Measurements from ENCODE around the gene USP12. TPM values are rescaled to one million over a fixed set of nuclear protein-coding genes. Genes with fewer than 3 reads are reported as not detected.

Gene USP12
- total RNA-seq, 4 donors from 2014 or later: 23.0 to 30.9 (median 26.9) TPM

DNA sequence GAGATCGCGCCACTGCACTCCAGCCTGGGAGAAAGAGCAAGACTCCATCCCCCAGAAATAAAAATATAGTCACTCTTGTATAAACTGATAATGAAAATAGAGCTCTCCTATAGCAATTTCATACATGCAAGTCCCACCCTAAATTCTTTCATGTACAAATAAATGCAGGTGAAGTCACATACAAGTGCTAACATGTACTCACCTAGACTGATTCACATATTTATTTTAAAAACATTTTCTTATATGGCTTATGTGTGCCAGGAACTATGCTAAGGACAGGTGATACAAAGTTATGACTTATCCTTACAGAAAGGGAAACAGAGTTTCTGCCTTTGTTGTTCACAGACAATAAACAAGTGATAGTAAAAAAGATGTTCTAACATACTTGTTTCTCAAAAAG is 32.0 kb downstream of the USP12 start:
- DNase-seq (ENCODE audit: low spot score in 2 of 2): no peak
- intact Hi-C loops (cut with DNase I; ENCODE audit: low total_unique reads): no loop called here
- TF ChIP-seq POLR2A (IDR thresholded peaks at IDR 0.05): no peak
- TF ChIP-seq, protein P1, sequence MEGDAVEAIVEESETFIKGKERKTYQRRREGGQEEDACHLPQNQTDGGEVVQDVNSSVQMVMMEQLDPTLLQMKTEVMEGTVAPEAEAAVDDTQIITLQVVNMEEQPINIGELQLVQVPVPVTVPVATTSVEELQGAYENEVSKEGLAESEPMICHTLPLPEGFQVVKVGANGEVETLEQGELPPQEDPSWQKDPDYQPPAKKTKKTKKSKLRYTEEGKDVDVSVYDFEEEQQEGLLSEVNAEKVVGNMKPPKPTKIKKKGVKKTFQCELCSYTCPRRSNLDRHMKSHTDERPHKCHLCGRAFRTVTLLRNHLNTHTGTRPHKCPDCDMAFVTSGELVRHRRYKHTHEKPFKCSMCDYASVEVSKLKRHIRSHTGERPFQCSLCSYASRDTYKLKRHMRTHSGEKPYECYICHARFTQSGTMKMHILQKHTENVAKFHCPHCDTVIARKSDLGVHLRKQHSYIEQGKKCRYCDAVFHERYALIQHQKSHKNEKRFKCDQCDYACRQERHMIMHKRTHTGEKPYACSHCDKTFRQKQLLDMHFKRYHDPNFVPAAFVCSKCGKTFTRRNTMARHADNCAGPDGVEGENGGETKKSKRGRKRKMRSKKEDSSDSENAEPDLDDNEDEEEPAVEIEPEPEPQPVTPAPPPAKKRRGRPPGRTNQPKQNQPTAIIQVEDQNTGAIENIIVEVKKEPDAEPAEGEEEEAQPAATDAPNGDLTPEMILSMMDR (IDR thresholded peaks at IDR 0.05): no peak
- no peak overlapping the region for H3K4me3 ChIP-seq (ENCODE audit: low read depth, poor library complexity, severe bottlenecking)
- WGBS, 2 donors: 68 to 70% methylated on average over 2 of the region's 2 CpGs

DNA sequence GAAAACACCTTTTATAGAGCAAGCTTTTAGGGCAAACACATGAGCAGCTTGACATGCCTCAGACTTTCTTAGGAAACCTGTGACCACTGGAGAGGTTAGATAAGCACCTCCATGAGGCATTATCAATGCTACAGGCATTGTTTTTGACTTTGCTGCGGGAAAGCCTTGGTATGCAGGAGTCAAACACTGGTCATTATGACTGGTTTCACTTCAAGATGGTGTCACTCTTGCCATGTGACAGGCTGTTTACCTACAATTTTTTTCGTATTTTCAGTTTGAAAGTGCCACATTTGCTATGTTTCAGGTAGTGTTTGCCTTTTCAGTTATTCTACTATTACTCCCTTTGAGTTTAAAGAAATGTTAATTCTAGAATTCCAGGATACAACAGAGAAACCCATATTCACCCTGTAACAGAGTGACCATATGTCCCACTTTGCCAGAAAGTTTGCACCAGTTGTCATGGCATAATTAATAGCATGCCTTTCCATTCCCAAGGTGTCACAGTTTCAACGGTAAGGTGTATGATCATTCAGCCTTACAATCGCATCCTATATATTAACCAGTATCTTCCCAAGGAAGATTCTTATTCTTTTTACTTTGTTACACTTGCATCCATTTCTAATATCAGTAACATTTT is 33.0 kb downstream of the USP12 start:
- H3K4me3 ChIP-seq (ENCODE audit: low read depth, poor library complexity, severe bottlenecking): no peak overlapping the region
- no peak for DNase-seq (ENCODE audit: low spot score in 2 of 2)
- intact Hi-C loops (cut with DNase I; ENCODE audit: low total_unique reads): no loop called here
- no peak for TF ChIP-seq POLR2A (IDR thresholded peaks at IDR 0.05)
- TF ChIP-seq, protein P1 (IDR thresholded peaks at IDR 0.05): no peak
- WGBS, 2 donors: 91 to 92% methylated on average over 4 of the region's 4 CpGs

DNA sequence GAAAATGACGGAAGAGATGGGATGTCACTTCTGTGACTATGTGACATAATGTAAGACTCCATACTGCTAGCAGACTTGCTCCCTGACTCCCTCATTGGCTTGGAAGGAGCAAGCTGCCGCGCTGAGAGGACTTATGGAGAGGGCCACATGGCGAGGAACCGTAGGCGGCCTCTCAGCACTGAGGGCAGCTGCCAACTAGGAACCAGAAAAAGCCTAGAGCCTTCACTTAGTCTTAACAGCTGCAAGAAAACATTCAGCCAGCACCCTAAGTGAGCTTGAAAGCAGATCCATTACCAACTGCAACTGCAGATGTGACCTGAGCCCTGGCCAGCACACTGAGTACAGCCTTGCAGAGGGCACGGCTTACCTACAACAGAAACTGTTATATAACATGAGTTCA is 33.9 kb downstream of the USP12 start:
- no peak overlapping the region for H3K4me3 ChIP-seq (ENCODE audit: low read depth, poor library complexity, severe bottlenecking)
- intact Hi-C loops (cut with DNase I; ENCODE audit: low total_unique reads): no loop called here
- 68 to 75% methylated on average over 7 of the region's 7 CpGs for WGBS, 2 donors
- TF ChIP-seq, protein P1 (IDR thresholded peaks at IDR 0.05): no peak
- TF ChIP-seq POLR2A (IDR thresholded peaks at IDR 0.05): no peak
- DNase-seq (ENCODE audit: low spot score in 2 of 2): no peak

DNA sequence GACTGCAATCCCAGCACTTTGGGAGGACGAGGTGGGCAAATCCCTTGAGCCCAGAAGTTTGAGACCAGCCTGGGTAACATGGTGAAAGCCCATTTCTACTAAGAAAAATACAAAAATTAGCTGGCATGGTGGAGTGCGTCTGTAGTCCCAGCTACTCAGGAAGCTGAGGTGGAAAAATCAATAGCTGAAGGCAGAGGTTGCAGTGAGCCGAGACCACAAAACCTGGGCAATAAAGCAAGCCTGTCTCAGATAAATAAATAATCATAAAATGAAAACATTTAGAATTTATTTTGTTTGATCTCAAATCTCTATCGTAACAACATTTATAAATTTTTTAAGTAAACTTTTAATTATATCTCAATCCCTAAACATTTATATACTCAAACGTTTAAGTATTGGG is 36.6 kb downstream of the USP12 start:
- 62 to 71% methylated on average over 5 of the region's 5 CpGs for WGBS, 2 donors
- H3K4me3 ChIP-seq (ENCODE audit: low read depth, poor library complexity, severe bottlenecking): no peak overlapping the region
- intact Hi-C loops (cut with DNase I; ENCODE audit: low total_unique reads): no loop called here
- DNase-seq (ENCODE audit: low spot score in 2 of 2): no peak
- no peak for TF ChIP-seq POLR2A (IDR thresholded peaks at IDR 0.05)
- TF ChIP-seq, protein P1 (IDR thresholded peaks at IDR 0.05): no peak

DNA sequence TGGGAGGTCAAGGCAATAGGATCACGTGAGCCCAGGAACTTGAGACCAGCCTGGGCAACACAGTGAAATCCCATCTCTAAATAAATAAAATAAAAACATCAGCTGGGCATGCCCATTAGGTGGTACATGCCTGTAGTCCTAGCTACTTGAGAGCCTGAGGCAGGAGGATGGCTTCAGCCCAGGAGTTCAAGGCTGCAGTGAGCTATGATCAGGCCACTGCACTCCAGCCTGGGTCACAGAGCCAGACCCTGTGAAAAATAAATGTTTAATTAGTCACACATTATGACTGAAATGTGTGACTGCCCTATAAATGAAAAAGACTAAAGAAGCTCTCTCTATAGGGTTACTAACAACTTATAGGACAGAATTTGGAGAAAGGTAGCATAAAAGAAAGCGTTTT is 37.7 kb downstream of the USP12 start:
- no peak for DNase-seq (ENCODE audit: low spot score in 2 of 2)
- H3K4me3 ChIP-seq (ENCODE audit: low read depth, poor library complexity, severe bottlenecking): no peak overlapping the region
- 90 to 92% methylated on average over 2 of the region's 2 CpGs for WGBS, 2 donors
- TF ChIP-seq, protein P1 (IDR thresholded peaks at IDR 0.05): no peak
- no peak for TF ChIP-seq POLR2A (IDR thresholded peaks at IDR 0.05)
- intact Hi-C loops (cut with DNase I; ENCODE audit: low total_unique reads): no loop called here

DNA sequence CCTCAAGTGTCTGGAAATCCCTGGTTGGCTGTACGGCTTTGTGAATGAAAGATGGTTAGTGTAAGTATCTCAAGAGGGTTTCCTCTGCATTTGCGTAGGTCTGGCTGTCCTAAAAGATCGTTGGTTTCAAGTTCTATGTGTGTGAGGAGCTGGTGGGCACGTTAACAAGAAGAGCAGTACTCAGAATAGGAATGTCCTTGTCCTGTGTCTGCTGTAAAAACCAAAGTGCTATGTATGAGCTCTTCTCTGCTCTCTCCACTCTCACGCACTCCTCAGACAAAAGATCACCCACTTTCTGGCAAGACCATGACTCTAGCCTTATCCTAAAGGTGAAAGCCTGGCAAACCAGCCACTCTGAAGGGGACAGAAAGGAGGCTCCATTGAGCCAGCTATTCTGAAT is 39.1 kb downstream of the USP12 start:
- no peak for TF ChIP-seq POLR2A (IDR thresholded peaks at IDR 0.05)
- TF ChIP-seq, protein P1 (IDR thresholded peaks at IDR 0.05): no peak
- DNase-seq (ENCODE audit: low spot score in 2 of 2): no peak
- 90 to 94% methylated on average over 5 of the region's 5 CpGs for WGBS, 2 donors
- intact Hi-C loops (cut with DNase I; ENCODE audit: low total_unique reads): no loop called here
- H3K4me3 ChIP-seq (ENCODE audit: low read depth, poor library complexity, severe bottlenecking): no peak overlapping the region
